GM12878 (cell line): Measurements from ENCODE around the gene TNNT1. TPM values are rescaled to one million over a fixed set of nuclear protein-coding genes. Genes with fewer than 3 reads are reported as not detected.

Source experiments
- ATAC-seq: fragments of 200-7000 bp; cut with Tn5 transposase; 3 replicates; pipeline ENCODE4 v1.9.1; 2020; ENCODE audit warnings: mild to moderate bottlenecking, moderate library complexity
- BruUV-seq: library from RNA; stranded (reverse); fragments of 400-500 nt; replicated peaks from 2 replicates; lab custom pipeline; 2021; lab: Mats Ljungman, UMichigan
- CTCF ChIA-PET: fragments of 300-600 bp; sonication (Branson Sonifier 250); formaldehyde crosslinking; extraction: SDS; loops from one replicate; lab custom pipeline; 2021; ENCODE audit warnings: inconsistent platforms; lab: Yijun Ruan, JAX
- POLR2A ChIA-PET: fragments of 350-600 bp; formaldehyde crosslinking; extraction: SDS; loops from one replicate; lab custom pipeline; 2021; ENCODE audit warnings: inconsistent platforms; lab: Charles Lee
- RAD21 ChIA-PET: fragments of 300-600 bp; sonication (Branson Sonifier 250); formaldehyde crosslinking; loops from one replicate; lab custom pipeline; 2023; ENCODE audit warnings: antibody characterized with exemption; ENCODE audit not compliant: unreplicated experiment; lab: Charles Lee
- SMC1A ChIA-PET: fragments of 300-600 bp; sonication (Branson Sonifier 250); formaldehyde crosslinking; loops from one replicate; lab custom pipeline; 2023; ENCODE audit not compliant: unreplicated experiment, uncharacterized antibody; lab: Charles Lee
- DNase-seq: peaks from one replicate; pipeline ENCODE4 v3.0.0-alpha.2; 2011; ENCODE audit warnings: low read depth, low spot score
- FAIRE-seq: peaks from 3 replicates; lab custom pipeline; 2011; peaks lifted over from hg19 to GRCh38; lab: Jason Lieb, UNC
- H2AFZ ChIP-seq: 2 replicates; pipeline ENCODE4 v1.6.0; 2011; ENCODE audit warnings: low read depth, low read length, control low read depth; ENCODE audit not compliant: control insufficient read depth
- H3K27ac ChIP-seq: 2 replicates; pipeline ENCODE4 v1.5.1; 2011; ENCODE audit warnings: control low read depth; ENCODE audit not compliant: control insufficient read depth, insufficient read depth
- H3K27me3 ChIP-seq, 2 experiments: replicated peaks in 1 of 2; 2 replicates each; pipeline versions ENCODE4 v1.6.0 to v1.6.1; 2011; ENCODE audit warnings: low read length in 1 of 2; ENCODE audit not compliant: control insufficient read depth in 2 of 2, insufficient read depth in 2 of 2
- H3K36me3 ChIP-seq, 2 experiments: 2 replicates each; pipeline ENCODE4 v1.5.1; 2011; ENCODE audit warnings: low read length in 1 of 2; ENCODE audit not compliant: control insufficient read depth in 2 of 2, insufficient read depth in 2 of 2
- H3K4me1 ChIP-seq: 2 replicates; pipeline ENCODE4 v1.6.1; 2011; ENCODE audit warnings: mild to moderate bottlenecking, low read length, moderate library complexity, mixed read lengths; ENCODE audit not compliant: control insufficient read depth, insufficient read depth
- H3K4me2 ChIP-seq: 2 replicates; pipeline ENCODE4 v1.6.0; 2011; ENCODE audit warnings: control low read depth; ENCODE audit not compliant: control insufficient read depth, insufficient read depth
- H3K4me3 ChIP-seq: fragments of 200-600 bp; sonication (generic); 2 replicates; pipeline ENCODE4 v1.5.1; 2016
- H3K79me2 ChIP-seq: 2 replicates; pipeline ENCODE4 v1.6.0; 2011; ENCODE audit warnings: low read length; ENCODE audit not compliant: control insufficient read depth, insufficient read depth
- H3K9ac ChIP-seq: 2 replicates; pipeline ENCODE4 v1.8.0; 2011; ENCODE audit warnings: low read length, control low read depth, mixed read lengths; ENCODE audit not compliant: control insufficient read depth, insufficient read depth
- H3K9me3 ChIP-seq: replicated peaks from 3 replicates; pipeline ENCODE4 v1.5.1; 2011; ENCODE audit warnings: mild to moderate bottlenecking, low read length; ENCODE audit not compliant: control insufficient read depth, insufficient read depth
- H4K20me1 ChIP-seq: 2 replicates; pipeline ENCODE4 v1.6.0; 2011; ENCODE audit not compliant: control insufficient read depth, insufficient read depth
- CREB1 ChIP-seq: IDR thresholded peaks from 2 replicates; pipeline ENCODE4 v1.6.1; 2012; ENCODE audit warnings: low read depth, mild to moderate bottlenecking, inconsistent platforms
- EGR1 ChIP-seq, 2 experiments: IDR thresholded peaks; 1 replicate in 1 of 2; 2 replicates in 1 of 2; pipeline ENCODE4 v1.6.1; 2011 to 2012; ENCODE audit warnings: low read depth in 2 of 2, low read length in 2 of 2, borderline replicate concordance in 1 of 2, mild to moderate bottlenecking in 1 of 2, moderate library complexity in 1 of 2
- EP300 ChIP-seq, 2 experiments: fragments of 150-350 bp in 1 of 2; IDR thresholded peaks; 2 replicates each; pipeline ENCODE4 v1.6.1; 2011 to 2012; ENCODE audit warnings: low read depth in 2 of 2, low read length in 2 of 2, borderline replicate concordance in 1 of 2, improper control_type of control experiment in 1 of 2, inconsistent platforms in 1 of 2; ENCODE audit not compliant: control insufficient read depth in 1 of 2
- FOXM1 ChIP-seq: IDR thresholded peaks from 2 replicates; pipeline ENCODE4 v1.6.1; 2012; ENCODE audit warnings: low read depth, mild to moderate bottlenecking, inconsistent platforms, low read length, moderate library complexity
- IKZF2 ChIP-seq, 2 experiments: fragments of 450-650 bp; IDR thresholded peaks; 2 replicates each; pipeline ENCODE4 v1.6.1; 2017; ENCODE audit warnings: mild to moderate bottlenecking in 2 of 2, moderate library complexity in 2 of 2
- LARP7 ChIP-seq: fragments of 450-650 bp; IDR thresholded peaks from 2 replicates; pipeline ENCODE4 v1.6.1; 2017; ENCODE audit warnings: mild to moderate bottlenecking
- NR2F1 ChIP-seq: fragments of 450-650 bp; conservative IDR thresholded peaks from 2 replicates; pipeline ENCODE4 v1.6.1; 2017; ENCODE audit warnings: mild to moderate bottlenecking
- POLR2AphosphoS2 ChIP-seq: IDR thresholded peaks from 2 replicates; pipeline ENCODE4 v1.6.1; 2011; ENCODE audit warnings: low read depth, mild to moderate bottlenecking, low read length, improper control_type of control experiment, moderate library complexity
- SIN3A ChIP-seq: IDR thresholded peaks from 2 replicates; pipeline ENCODE4 v1.6.1; 2012; ENCODE audit warnings: low read depth, low read length, improper control_type of control experiment
- SIX5 ChIP-seq: IDR thresholded peaks from 2 replicates; pipeline ENCODE4 v1.6.1; 2011; ENCODE audit warnings: mild to moderate bottlenecking, low read depth, low read length, moderate library complexity; ENCODE audit not compliant: severe bottlenecking
- WGBS: methylation state at CpG from one replicate; pipeline ENCODE4 v1.1.6; 2016; ENCODE audit warnings: low lambda C conversion rate; ENCODE audit not compliant: insufficient replicate concordance, insufficient coverage; ENCODE audit errors: missing lambda C conversion rate; 5-methylcytosine and 5-hydroxymethylcytosine counted together
- in situ Hi-C: fragments of 300-500 bp; cut with MboI; formaldehyde crosslinking; loops from 9 replicates; pipeline ENCODE4 v1.14.3; 2018; ENCODE audit warnings: mixed read lengths
- intact Hi-C: fragments of 100-400 bp; cut with micrococcal nuclease; formaldehyde crosslinking; loops from one replicate; pipeline ENCODE4 v1.14.2; 2022; ENCODE audit not compliant: unreplicated experiment
- polyA plus RNA-seq, 11 experiments: library from polyadenylated mRNA; depleted of rRNA in 4 of 11; unstranded in 6 of 11; stranded (reverse) in 5 of 11; fragments of >200 nt; fragmentation: Nextera tagmentation in 4 of 11; fragmentation: Illumina TruSeq in 1 of 11; extraction: Ambion mirVana in 4 of 11; extraction: Trizol in 1 of 11; gene quantifications; 1 replicate in 1 of 11; 2 replicates in 10 of 11; pipeline versions ENCODE4 v1.2.1 to v1.2.3, GENCODE V29; 2011 to 2016; ENCODE audit warnings: inconsistent platforms in 2 of 11, missing spikeins in 2 of 11, low read depth in 1 of 11
- total RNA-seq, 4 experiments: library from RNA; depleted of rRNA in 3 of 4; stranded (reverse); fragments of >200 nt in 3 of 4; fragmentation: Illumina TruSeq in 1 of 4; extraction: Trizol in 1 of 4; gene quantifications; 2 replicates each; pipeline versions ENCODE4 v1.2.1 to v1.2.3, GENCODE V29; 2013 to 2021
- TF ChIP-seq, protein P1 (sequence below): IDR thresholded peaks from 2 replicates; pipeline ENCODE4 v1.6.1; 2011; ENCODE audit warnings: borderline replicate concordance, low read depth, mild to moderate bottlenecking, moderate library complexity, low read length; ENCODE audit not compliant: insufficient read depth, poor library complexity, severe bottlenecking
- TF ChIP-seq, protein P2 (sequence below): fragments of 150-350 bp; IDR thresholded peaks from 2 replicates; pipeline ENCODE4 v1.6.1; 2014; ENCODE audit warnings: mild to moderate bottlenecking, low read depth, low read length

TNNT1 gene
- total and polyA plus RNA-seq, 10 of the 15 experiments (the other 5 are each of a cell fraction or from before 2014, with no cell fraction given), result 0.26 to 0.62 (median 0.37) TPM; not detected in 7

DNA sequence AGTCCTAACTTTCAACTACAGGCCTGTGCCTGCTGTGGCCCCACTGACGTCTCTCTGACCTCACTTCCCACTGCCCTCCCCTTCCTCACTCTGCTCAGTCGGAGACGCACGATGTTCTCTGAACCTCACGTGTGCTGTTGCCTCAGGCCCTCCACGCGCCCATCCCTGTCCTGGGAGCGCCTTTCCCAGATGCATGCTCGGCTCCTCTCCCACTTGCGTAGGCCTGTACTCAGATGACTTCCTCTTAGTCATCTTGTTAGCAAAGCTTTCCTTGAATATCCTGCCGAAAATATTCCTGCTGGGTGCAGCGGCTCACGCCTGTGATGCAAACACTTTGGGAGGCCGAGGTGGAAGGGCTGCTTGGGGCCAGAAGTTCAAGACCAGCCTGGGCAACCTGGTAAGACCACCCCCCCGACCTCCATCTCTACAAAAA is 40.4 kb upstream of the TNNT1 start:
- H2AFZ ChIP-seq, result no peak overlapping the region
- no peak for FAIRE-seq
- in situ Hi-C loops, result no loop called here

More for the DNA sequence above, 40.4 kb upstream of the TNNT1 start:
- Histone ChIP-seq H3K36me3 (no peaks in the 10 kb centered on the region), H4K20me1 (no peaks in the 10 kb centered on the region), H3K79me2 (no peaks in the 10 kb centered on the region), H3K4me2 (no peak overlapping the region), H3K9ac (no peak overlapping the region), H3K4me3 (no peak overlapping the region), H3K9me3 (no peaks in the 10 kb centered on the region), H3K27ac (no peak overlapping the region), H3K4me1 (no peaks in the 10 kb centered on the region), H3K27me3 (no peaks in the 10 kb centered on the region)
- DNase-seq, result no peak
- RAD21 ChIA-PET, result interaction anchor here (0.7 kb wide), 1 partner anchor 45 kb away, joined by 3 read pairs; no protein-coding TSS in a partner anchor
- no peak for TF ChIP-seq NR2F1
- no peak for TF ChIP-seq SIX5
- TF ChIP-seq IKZF2 (IDR thresholded peaks at IDR 0.05), result no peak
- no peak for TF ChIP-seq POLR2AphosphoS2
- TF ChIP-seq, protein P1, sequence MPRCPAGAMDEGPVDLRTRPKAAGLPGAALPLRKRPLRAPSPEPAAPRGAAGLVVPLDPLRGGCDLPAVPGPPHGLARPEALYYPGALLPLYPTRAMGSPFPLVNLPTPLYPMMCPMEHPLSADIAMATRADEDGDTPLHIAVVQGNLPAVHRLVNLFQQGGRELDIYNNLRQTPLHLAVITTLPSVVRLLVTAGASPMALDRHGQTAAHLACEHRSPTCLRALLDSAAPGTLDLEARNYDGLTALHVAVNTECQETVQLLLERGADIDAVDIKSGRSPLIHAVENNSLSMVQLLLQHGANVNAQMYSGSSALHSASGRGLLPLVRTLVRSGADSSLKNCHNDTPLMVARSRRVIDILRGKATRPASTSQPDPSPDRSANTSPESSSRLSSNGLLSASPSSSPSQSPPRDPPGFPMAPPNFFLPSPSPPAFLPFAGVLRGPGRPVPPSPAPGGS, result no peak
- no peak for TF ChIP-seq CREB1
- no peak for TF ChIP-seq FOXM1
- TF ChIP-seq EP300 (IDR thresholded peaks at IDR 0.05; ENCODE audit: borderline replicate concordance in 1 of 2, control insufficient read depth in 1 of 2, low read depth in 2 of 2, low read length in 2 of 2), result no peak
- no peak for TF ChIP-seq SIN3A
- TF ChIP-seq EGR1 (IDR thresholded peaks at IDR 0.05; ENCODE audit: borderline replicate concordance in 1 of 2, low read depth in 2 of 2, low read length in 2 of 2), result no peak
- TF ChIP-seq LARP7, result no peak
- TF ChIP-seq, protein P2, sequence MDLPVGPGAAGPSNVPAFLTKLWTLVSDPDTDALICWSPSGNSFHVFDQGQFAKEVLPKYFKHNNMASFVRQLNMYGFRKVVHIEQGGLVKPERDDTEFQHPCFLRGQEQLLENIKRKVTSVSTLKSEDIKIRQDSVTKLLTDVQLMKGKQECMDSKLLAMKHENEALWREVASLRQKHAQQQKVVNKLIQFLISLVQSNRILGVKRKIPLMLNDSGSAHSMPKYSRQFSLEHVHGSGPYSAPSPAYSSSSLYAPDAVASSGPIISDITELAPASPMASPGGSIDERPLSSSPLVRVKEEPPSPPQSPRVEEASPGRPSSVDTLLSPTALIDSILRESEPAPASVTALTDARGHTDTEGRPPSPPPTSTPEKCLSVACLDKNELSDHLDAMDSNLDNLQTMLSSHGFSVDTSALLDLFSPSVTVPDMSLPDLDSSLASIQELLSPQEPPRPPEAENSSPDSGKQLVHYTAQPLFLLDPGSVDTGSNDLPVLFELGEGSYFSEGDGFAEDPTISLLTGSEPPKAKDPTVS, result no peak
- ATAC-seq, result no peak
- 48% methylated on average over 15 of the region's 15 CpGs for WGBS
- intact Hi-C loops, result no loop called here
- POLR2A ChIA-PET, result no interaction called here
- CTCF ChIA-PET, result no interaction called here
- SMC1A ChIA-PET, result no interaction called here
- no TSS peak for BruUV-seq
